BE2C (cell line): ENCODE measurements around the gene FAM83G.
"Not testable (repeated sequence)": the region's sequence is repeated elsewhere in the genome, so short reads cannot be mapped to it uniquely, and the experiment has no call there.

Experiments used
- DNase-seq: peaks from one replicate; pipeline ENCODE4 v3.0.0-alpha.2; 2020
- H3K27me3 ChIP-seq: fragments of 250-450 bp; sonication (Bioruptor Pico); 2 replicates; pipeline ENCODE4 v1.5.1; 2020; ENCODE audit warnings: mild to moderate bottlenecking
- H3K36me3 ChIP-seq: fragments of 250-450 bp; sonication (Bioruptor Pico); 2 replicates; pipeline ENCODE4 v1.5.1; 2020; ENCODE audit warnings: mild to moderate bottlenecking
- H3K4me1 ChIP-seq: fragments of 250-450 bp; sonication (Bioruptor Pico); 2 replicates; pipeline ENCODE4 v1.5.1; 2020
- H3K4me3 ChIP-seq: 2 replicates; pipeline ENCODE4 v1.5.1; 2011; ENCODE audit warnings: low read depth, low read length
- H3K9me3 ChIP-seq: fragments of 250-450 bp; sonication (Bioruptor Pico); 2 replicates; pipeline ENCODE4 v1.5.1; 2020
- CTCF ChIP-seq: IDR thresholded peaks from 2 replicates; pipeline ENCODE4 v1.5.1; 2012; ENCODE audit warnings: mild to moderate bottlenecking, low read depth, low read length

Gene FAM83G

GRCh38 chr17:18932360-18933055 lies 72.1 kb downstream of the FAM83G start:
- Histone ChIP-seq H3K9me3 (no peaks in the 10 kb centered on the region), H3K36me3 (no peaks in the 10 kb centered on the region), H3K27me3 (no peaks in the 10 kb centered on the region), H3K4me3 (no peak overlapping the region), H3K4me1 (no peaks in the 10 kb centered on the region)
- DNase-seq: no peak
- TF ChIP-seq CTCF: no peak

DNA sequence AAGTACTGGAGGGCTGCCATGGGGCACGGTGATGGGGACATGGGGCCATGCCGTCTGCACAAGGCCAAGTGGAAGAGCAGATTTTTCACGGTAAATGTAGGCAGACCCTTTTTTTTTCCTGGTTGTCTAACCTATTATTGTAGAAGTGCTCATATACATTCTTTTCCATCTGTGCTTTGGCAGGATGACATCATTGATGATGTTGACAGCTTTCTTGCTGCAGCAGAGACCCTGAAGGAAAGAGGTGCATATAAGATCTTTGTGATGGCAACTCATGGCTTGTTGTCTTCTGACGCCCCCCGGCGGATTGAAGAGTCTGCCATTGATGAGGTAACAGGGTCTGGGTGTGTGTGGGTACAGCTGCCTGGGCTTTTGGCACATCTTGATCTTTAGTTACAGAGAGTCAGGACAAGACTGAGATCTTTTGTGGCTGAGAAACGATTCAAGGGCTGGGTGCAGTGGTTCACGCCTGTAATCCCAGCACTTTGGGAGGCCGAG lies 75.9 kb downstream of the FAM83G start:
- H3K9me3 ChIP-seq: no peaks in the 10 kb centered on the region
- H3K4me1 ChIP-seq: no peaks in the 10 kb centered on the region
- DNase-seq: no peak
- no peaks in the 10 kb centered on the region for H3K27me3 ChIP-seq
- no peaks in the 10 kb centered on the region; the same call in 1 of the 2 replicates for H3K36me3 ChIP-seq
- TF ChIP-seq CTCF: no peak
- no peak overlapping the region for H3K4me3 ChIP-seq

DNA sequence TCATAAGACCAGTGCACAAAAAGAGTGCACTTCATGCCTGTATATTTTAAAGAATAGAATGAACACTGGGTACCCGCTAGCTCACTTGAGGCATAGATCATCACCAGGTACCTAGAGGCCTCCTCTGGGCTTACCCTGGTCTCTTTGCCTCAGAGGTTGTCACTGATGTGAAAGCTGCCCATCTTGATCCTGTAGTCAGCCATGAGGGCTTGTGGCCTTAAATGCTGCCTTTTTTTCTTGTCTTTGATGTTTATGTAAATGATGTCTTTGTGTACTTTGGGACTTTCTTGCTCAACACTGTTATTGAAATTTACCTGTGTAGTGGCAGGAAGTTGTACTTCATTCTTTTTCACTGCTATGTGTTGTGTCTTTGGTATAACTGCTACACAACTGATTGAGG lies 79.4 kb downstream of the FAM83G start:
- no peaks in the 10 kb centered on the region for H3K9me3 ChIP-seq
- H3K27me3 ChIP-seq: no peaks in the 10 kb centered on the region
- H3K4me3 ChIP-seq: no peak overlapping the region
- no peak for DNase-seq
- TF ChIP-seq CTCF: no peak
- H3K4me1 ChIP-seq: peaks cover 3% of the 10 kb centered on the region; the same call in 1 of the 2 replicates
- H3K36me3 ChIP-seq: no peaks in the 10 kb centered on the region; the same call in 1 of the 2 replicates

GRCh38 chr17:18922596-18922995 lies 82.0 kb downstream of the FAM83G start:
- H3K4me3 ChIP-seq, DNase-seq, H3K9me3 ChIP-seq, H3K27me3 ChIP-seq, H3K4me1 ChIP-seq, H3K36me3 ChIP-seq: not testable (repeated sequence)

GRCh38 chr17:18921912-18922451 lies 82.6 kb downstream of the FAM83G start:
- H3K4me3 ChIP-seq: no peak overlapping the region
- H3K27me3 ChIP-seq: no peaks in the 10 kb centered on the region
- H3K9me3 ChIP-seq: no peaks in the 10 kb centered on the region
- peaks cover 3% of the 10 kb centered on the region; the same call in 1 of the 2 replicates for H3K4me1 ChIP-seq
- no peaks in the 10 kb centered on the region for H3K36me3 ChIP-seq
- no peak for TF ChIP-seq CTCF
- DNase-seq: no peak

GRCh38 chr17:18921485-18921884 lies 83.1 kb downstream of the FAM83G start:
- H3K27me3 ChIP-seq: no peaks in the 10 kb centered on the region
- H3K36me3 ChIP-seq: no peaks in the 10 kb centered on the region
- H3K4me1 ChIP-seq: peaks cover 3% of the 10 kb centered on the region; the same call in 1 of the 2 replicates
- H3K4me3 ChIP-seq: no peak overlapping the region
- DNase-seq: no peak
- H3K9me3 ChIP-seq: no peaks in the 10 kb centered on the region
- no peak for TF ChIP-seq CTCF
